NCI-H82 (cell line): ENCODE data around the gene IL20RA.
"Not testable (repeated sequence)": the region's sequence is repeated elsewhere in the genome, so short reads cannot be mapped to it uniquely, and the experiment has no call there.

ENCODE experiments used
- DNase-seq: peaks from one replicate; lab custom pipeline; 2025; lab: John Stamatoyannopoulos, UW

The IL20RA gene

GRCh38 chr6:137006056-137006455 is 38.7 kb downstream of the IL20RA start:
- no peak for DNase-seq

DNA sequence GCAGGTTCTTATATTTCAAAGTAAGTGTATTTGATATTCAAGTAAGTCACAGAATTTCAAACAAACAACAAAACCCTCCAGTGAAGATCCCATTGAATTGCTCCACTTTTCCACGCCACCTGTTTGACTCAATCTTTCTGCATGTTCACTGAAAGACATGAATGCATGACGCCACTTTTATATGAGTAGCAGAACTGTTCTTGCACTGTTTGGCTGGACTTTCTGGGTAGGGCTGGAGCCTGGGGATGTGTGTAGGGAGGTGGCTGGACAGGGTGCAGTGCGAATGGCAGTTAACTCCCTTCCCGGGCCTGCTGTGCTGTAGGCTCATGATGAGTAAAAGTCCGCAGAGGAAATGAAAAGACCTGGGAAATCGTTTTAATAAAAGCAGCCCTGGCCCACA is 39.7 kb downstream of the IL20RA start:
- DNase-seq: no peak

GRCh38 chr6:137002505-137002904 is 42.3 kb downstream of the IL20RA start:
- DNase-seq: no peak

- DNase-seq: no peak
Measured at GRCh38 chr6:137001977-137002302, 42.8 kb downstream of the IL20RA start.

DNA sequence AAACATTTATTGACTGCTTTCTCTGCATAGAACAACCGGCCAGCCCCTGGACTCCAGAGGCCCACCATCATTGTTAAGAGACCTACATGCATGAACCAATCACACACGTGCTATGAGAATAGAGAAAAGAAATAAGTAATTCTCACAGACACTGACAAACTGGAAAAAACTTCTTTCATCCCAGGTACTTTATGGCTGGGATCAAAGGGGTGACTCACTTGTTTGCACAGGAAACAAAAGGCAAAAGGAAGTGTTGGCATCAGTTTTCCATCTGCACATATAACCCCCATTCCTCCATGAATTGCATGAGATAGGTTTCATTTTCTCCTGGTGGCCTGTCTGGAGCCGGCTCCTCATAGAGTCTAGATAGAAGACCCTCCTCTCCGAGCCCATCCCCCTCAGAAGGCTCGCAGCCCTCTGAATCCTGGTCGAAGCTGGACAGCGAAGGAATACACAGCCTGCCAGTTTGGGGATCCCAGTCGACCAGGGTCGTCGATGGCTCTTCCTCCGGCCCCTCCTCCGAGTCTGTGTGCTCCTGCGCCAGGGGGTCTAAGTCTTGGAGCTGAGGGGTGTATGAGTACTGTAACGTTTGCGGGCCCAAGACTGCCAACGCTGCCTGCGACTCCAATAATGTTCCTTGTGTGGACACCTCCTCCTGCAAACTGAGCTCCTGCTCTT is 43.3 kb downstream of the IL20RA start:
- DNase-seq: no peak

GRCh38 chr6:137000825-137001224 is 43.9 kb downstream of the IL20RA start:
- DNase-seq: no peak

- no peak for DNase-seq
Measured at GRCh38 chr6:136995521-136995920, 49.2 kb downstream of the IL20RA start.

- no peak for DNase-seq
Measured at GRCh38 chr6:136994782-136995181, 50.0 kb downstream of the IL20RA start.

DNA sequence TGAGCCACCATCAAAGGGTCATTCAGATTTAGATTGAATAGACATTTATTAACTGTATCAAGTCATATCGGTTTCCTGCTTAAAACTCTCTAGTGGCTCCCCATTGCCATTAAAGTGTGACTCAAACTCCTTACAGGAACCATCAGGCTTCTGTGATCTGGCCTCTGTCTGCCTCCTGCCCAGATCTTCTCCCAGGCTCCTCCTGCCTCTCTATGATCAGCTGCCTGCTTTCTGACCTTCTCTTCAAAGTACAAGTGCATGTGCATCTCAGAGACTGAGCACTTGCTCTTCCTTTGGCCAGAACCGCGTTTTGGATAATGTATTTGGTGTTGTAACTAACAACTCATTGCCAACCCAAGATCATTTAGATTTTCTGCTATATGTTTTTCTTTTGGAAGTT is 52.7 kb downstream of the IL20RA start:
- DNase-seq: no peak

GRCh38 chr6:136991646-136992045 is 53.1 kb downstream of the IL20RA start:
- no peak for DNase-seq

DNA sequence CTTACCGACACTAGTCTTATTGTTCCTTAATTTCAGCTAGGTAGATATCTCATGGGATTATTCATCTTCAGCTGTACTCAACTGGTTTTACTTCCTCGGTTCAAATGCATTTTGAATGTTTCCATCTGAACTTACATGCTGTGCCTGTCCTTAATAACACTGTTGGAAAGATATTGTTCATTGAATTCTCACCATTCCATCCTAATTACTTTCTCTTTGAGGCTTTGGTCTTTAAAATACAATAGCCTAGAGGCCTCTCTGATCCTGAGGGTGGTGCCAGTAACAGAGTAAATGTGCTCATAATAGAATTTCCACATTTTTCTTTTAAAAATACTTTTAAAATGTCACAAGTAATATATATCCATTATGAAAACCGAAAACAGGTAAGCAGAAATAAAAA is 54.0 kb downstream of the IL20RA start:
- DNase-seq: no peak

- DNase-seq: no peak
Measured at GRCh38 chr6:136990242-136990578, 54.6 kb downstream of the IL20RA start.

- DNase-seq: no peak
Measured at GRCh38 chr6:136989571-136990241, 55.1 kb downstream of the IL20RA start.

DNA sequence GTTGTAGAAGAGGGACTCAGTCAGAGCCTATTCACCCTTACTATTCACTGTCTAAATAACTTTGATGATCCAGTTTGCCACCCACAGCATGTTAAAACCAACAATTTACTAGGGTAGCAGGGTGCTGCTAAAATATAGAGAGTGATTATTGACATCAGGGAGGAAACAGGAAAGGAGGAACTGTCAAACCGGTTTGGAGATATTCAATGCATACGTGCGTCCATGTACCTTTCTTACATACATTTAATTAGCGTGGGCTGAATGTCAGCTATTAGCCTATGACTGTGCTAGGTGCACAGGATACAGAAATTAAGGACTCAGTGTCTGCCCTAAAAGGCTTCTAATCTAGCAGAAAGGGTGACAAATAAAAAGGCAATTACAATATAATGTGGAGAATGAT is 57.2 kb downstream of the IL20RA start:
- no peak for DNase-seq

- no peak for DNase-seq
Measured at GRCh38 chr6:136985502-136985901, 59.3 kb downstream of the IL20RA start.

DNA sequence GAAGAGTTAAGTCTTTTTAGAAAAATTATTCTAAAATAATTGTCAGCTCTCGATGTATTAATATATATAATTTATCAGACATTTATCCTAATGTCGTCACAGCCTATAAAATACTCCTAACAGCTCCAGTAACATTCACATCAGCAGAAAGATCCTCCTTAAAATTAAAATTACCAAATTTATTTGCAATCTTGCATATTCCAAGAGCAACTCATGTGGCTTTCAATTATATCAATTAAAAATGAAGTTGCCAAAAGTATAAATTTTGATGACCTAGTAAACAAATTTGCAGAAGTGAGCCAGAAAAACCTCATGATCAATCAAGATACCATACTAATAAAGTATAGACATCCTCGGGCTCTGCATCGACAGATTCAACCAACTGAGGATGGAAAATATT is 60.2 kb downstream of the IL20RA start:
- DNase-seq: no peak

DNA sequence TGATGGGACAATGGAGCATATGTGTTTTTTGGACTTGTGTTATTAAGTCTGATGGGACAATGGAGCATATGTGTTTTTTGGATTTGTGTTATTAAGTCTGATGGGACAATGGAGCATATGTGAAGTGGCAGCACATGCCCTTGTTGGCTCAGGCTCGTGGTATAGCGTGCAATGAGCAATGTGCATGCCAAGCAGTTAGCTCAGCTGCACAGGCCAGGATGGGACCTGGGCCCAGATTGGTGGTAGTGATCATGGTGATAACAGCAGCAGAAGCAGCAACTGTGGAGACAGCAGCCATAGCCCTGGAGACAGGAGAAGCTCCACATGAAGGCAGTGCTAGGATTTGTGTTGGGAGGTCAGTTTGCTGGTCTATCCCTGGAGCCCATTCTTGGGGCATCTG is 61.1 kb downstream of the IL20RA start:
- DNase-seq: no peak

DNA sequence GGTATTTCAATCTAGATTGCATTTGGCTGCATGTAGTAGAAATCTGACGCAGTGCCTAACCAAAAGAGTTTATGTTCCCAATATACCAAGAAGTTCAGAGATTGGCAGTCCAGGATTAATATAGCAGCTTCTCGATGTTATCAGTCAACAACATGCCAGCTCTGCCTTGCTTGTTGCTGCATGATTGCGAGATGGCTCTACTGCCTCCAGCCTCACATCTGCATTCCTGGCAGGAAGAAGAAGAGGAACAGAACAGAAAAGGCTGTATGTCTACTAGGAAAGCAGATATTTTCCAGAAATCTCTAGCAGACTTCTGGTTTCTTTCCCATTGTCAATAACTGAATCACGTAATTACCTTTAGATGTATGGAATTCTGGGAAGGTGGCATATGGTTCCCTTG is 61.8 kb downstream of the IL20RA start:
- no peak for DNase-seq

DNA sequence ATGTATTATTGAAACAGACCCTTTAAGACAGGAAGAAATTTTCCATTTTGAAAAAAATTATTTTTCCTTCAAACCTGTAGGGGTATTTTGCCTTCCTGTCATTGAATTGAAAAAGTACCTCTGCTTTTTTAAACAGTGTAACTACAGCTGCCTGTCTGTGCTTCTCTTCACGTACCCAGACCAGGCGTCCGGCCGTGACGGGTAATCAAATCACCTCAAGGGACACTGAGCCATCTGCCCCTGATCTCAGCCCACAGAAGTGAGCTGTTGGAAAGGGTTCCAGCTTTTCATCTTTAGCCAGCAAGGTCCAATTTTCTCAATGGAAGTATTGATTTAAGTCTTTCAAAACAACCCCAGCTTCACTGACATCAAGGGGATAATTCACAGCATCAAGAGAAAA is 64.7 kb downstream of the IL20RA start:
- DNase-seq: peak; percentile 26

DNA sequence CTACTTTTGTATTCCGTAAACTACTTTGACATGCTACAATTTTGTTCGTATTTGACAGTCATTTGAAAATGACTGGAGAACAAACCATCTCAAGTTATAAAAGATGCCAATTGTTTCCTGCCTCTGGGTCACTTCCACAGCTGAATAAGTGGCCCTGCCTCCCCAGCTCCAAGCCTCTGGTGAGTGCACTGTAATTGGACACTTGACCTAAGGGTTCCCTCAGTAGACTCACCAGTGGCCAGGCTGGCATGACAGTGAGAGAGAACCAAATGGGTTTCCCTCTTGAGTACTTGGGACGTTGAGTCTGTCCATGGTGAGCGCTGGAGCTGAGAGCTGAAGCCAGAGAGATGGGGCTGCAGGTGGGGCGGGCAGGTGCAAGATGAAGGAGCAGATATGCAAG is 65.6 kb downstream of the IL20RA start:
- DNase-seq: no peak

- DNase-seq: no peak
Measured at GRCh38 chr6:136977075-136977474, 67.7 kb downstream of the IL20RA start.

GRCh38 chr6:136975089-136975715 is 69.6 kb downstream of the IL20RA start:
- no peak for DNase-seq

DNA sequence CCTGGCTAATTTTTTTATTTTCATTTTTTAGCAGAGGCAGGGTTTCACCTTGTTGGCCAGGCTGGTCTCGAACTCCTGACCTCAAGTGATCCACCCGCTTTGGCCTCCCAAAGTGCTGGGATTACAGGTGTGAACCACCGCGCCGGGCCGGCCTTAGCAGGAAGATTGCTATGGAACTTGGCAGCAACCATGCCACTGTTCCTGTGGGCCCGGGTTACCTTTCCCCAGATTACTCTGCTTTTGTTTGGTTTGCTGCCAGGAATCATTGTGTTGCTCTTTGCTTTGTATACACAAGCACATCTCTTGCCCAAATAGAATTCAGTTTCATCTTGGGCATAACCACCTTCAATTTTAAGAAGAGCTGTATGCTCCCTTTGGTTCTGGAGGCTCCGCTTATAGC is 71.0 kb downstream of the IL20RA start:
- DNase-seq: not testable (repeated sequence)

GRCh38 chr6:136971609-136972008 is 73.2 kb downstream of the IL20RA start:
- no peak for DNase-seq
